ENCODE results near the gene SLC35F3. TPM values are rescaled to one million over a fixed set of nuclear protein-coding genes. Genes with fewer than 3 reads are reported as not detected.

Gene SLC35F3
- total RNA-seq, 1 experiment from 2014 or later = 6.9 TPM

GRCh38 chr1:233951804-233952203 is 47.3 kb downstream of the SLC35F3 start:
- in situ Hi-C loops (cut with HindIII; ENCODE audit: low pct_unique_long_range_greater_than_20kb, low sequenced_read_pairs) = no loop called here
- DNase-seq (ENCODE audit: low read depth) = no peak

DNA sequence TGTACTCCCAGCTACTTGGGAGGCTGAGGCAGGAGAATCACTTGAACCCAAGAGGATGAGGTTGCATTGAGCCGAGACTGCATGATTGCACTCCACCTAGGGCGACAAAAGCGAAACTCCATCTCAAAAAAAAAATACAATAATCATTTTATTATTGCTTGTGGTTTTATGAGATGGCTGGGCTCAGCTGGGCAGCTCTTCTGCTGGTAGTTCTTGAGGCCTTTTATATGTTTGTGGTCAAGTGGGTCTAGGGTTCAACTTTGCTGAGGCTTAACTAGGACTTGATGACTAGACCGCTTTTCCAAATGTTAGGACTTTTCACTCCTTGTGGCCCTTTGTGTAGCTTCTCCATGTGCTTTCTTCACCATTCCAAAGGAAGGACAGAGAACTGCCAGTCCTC is 53.2 kb downstream of the SLC35F3 start:
- in situ Hi-C loops (cut with HindIII; ENCODE audit: low pct_unique_long_range_greater_than_20kb, low sequenced_read_pairs) = no loop called here
- no peak for DNase-seq (ENCODE audit: low read depth)

DNA sequence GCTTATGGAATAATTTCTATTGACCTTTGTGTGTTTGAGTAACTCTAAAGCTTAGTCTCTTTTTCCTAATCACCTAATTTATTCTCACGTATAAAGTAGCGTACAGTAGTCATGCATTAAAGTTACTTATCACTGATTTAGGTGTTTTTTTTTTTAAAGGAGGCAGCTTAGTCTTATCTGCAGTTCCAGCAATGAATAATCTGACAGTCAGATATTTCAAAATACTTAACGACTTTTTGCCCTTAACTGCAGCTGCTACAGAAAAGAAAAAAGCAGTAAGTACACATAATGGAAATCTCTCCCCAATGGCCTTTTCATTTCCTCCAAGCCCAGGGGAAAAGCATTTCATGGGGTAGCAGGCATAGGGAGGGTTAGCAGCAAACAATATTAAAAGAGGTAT is 54.6 kb downstream of the SLC35F3 start:
- DNase-seq (ENCODE audit: low read depth) = no peak
- in situ Hi-C loops (cut with HindIII; ENCODE audit: low pct_unique_long_range_greater_than_20kb, low sequenced_read_pairs) = no loop called here

GRCh38 chr1:233959971-233960370 is 55.5 kb downstream of the SLC35F3 start:
- in situ Hi-C loops (cut with HindIII; ENCODE audit: low pct_unique_long_range_greater_than_20kb, low sequenced_read_pairs) = no loop called here
- DNase-seq (ENCODE audit: low read depth) = no peak

DNA sequence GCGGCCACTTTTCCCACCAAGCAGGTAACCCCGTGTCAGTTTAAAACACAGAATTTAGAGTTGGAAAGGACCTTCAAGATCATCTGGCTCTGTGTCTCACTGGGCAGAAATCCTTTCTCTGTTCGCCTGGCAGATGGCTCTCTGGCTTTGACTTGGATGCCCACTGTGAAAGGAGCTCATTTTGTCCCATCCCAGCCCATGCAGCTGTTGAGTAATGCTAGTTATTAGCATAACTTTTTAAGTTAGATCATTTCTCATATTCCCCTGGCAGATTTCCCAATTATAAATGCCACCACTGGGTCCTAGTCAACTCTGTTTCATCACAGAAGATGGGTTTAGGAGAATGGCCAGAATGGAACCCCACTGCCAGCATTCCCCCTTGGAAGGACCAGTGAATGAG is 55.9 kb downstream of the SLC35F3 start:
- in situ Hi-C loops (cut with HindIII; ENCODE audit: low pct_unique_long_range_greater_than_20kb, low sequenced_read_pairs) = no loop called here
- no peak for DNase-seq (ENCODE audit: low read depth)

DNA sequence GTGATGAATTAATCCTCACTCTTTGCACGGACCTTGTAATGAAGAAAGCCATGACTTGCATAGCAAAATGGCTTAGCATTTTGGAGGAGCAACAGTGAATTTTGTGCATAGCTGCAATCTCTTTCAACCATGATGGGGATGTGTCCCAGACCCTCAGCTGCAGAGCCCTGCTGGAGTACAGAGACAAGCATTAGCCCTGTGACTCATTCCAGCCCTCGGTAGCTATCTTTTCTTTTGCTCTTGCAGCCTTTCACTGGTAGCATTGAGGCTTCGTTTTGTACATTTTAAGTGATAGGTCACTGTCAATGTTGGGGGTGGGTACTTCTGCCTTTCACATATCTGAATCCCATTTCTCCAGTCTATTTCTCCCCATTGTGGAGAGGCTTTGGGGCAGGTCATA is 58.4 kb downstream of the SLC35F3 start:
- no peak for DNase-seq (ENCODE audit: low read depth)
- in situ Hi-C loops (cut with HindIII; ENCODE audit: low pct_unique_long_range_greater_than_20kb, low sequenced_read_pairs) = no loop called here

DNA sequence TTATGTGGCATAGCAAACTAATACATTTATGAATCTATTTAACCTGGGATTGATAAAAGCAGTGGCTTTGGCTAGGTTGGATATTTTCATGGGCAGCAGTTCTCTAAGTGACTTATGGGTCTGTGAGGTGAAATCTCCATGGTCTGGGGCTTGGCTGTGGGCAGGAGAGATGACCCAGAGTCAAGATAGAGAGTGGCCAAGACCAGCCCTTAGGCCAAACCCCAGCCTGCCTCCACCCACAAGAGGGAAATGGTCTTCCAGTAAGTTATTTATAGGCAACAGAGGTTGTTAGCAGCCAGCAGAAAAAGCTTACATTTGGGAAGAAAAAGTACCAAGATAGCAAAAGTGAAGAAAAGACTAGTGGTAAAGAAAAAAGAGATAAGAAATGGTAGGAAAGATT is 61.4 kb downstream of the SLC35F3 start:
- DNase-seq (ENCODE audit: low read depth) = no peak
- in situ Hi-C loops (cut with HindIII; ENCODE audit: low pct_unique_long_range_greater_than_20kb, low sequenced_read_pairs) = no loop called here

GRCh38 chr1:233971753-233972152 is 67.3 kb downstream of the SLC35F3 start:
- DNase-seq (ENCODE audit: low read depth) = no peak
- in situ Hi-C loops (cut with HindIII; ENCODE audit: low pct_unique_long_range_greater_than_20kb, low sequenced_read_pairs) = no loop called here

GRCh38 chr1:233972563-233972950 is 68.1 kb downstream of the SLC35F3 start:
- in situ Hi-C loops (cut with HindIII; ENCODE audit: low pct_unique_long_range_greater_than_20kb, low sequenced_read_pairs) = no loop called here
- DNase-seq (ENCODE audit: low read depth) = no peak

- DNase-seq (ENCODE audit: low read depth) = peak; percentile 55
- in situ Hi-C loops (cut with HindIII; ENCODE audit: low pct_unique_long_range_greater_than_20kb, low sequenced_read_pairs) = no loop called here
These were observed 68.6 kb downstream of the SLC35F3 start for GRCh38 chr1:233972951-233973635.

GRCh38 chr1:233975486-233975885 is 71.0 kb downstream of the SLC35F3 start:
- no peak for DNase-seq (ENCODE audit: low read depth)
- in situ Hi-C loops (cut with HindIII; ENCODE audit: low pct_unique_long_range_greater_than_20kb, low sequenced_read_pairs) = no loop called here

DNA sequence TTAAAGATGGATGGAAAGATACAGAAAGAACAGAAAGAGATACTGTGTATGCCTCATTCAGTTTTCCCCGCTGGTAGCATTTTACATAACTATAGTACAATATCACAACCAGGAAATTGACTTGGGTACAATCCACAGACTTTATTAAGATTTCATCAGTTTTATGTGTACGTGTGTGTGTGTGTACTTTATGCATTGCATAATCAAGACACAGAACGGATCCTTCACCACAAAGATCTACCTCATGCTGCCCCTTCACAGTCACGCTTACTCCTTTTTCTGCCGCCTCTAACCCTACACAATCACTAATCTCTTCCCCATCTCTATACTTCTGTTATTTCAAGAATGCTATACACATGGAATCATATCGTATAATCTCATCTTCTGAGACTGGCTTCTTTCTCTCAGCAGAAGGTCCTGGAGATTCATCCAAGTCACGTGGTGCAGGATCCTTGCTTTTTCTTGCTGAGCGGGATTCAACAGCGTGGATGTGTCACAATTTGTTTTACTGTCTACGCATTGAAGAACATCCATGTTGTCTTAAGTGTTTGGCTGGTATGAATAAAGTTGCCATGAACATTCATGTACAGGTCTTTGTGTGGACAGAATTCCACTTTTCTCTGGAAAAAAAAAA is 76.7 kb downstream of the SLC35F3 start:
- DNase-seq (ENCODE audit: low read depth) = no peak
- in situ Hi-C loops (cut with HindIII; ENCODE audit: low pct_unique_long_range_greater_than_20kb, low sequenced_read_pairs) = no loop called here

GRCh38 chr1:233982827-233983518 is 78.5 kb downstream of the SLC35F3 start:
- DNase-seq (ENCODE audit: low read depth) = no peak
- in situ Hi-C loops (cut with HindIII; ENCODE audit: low pct_unique_long_range_greater_than_20kb, low sequenced_read_pairs) = no loop called here

- no peak for DNase-seq (ENCODE audit: low read depth)
- in situ Hi-C loops (cut with HindIII; ENCODE audit: low pct_unique_long_range_greater_than_20kb, low sequenced_read_pairs) = no loop called here
These were observed 79.3 kb downstream of the SLC35F3 start for GRCh38 chr1:233983811-233984210.

DNA sequence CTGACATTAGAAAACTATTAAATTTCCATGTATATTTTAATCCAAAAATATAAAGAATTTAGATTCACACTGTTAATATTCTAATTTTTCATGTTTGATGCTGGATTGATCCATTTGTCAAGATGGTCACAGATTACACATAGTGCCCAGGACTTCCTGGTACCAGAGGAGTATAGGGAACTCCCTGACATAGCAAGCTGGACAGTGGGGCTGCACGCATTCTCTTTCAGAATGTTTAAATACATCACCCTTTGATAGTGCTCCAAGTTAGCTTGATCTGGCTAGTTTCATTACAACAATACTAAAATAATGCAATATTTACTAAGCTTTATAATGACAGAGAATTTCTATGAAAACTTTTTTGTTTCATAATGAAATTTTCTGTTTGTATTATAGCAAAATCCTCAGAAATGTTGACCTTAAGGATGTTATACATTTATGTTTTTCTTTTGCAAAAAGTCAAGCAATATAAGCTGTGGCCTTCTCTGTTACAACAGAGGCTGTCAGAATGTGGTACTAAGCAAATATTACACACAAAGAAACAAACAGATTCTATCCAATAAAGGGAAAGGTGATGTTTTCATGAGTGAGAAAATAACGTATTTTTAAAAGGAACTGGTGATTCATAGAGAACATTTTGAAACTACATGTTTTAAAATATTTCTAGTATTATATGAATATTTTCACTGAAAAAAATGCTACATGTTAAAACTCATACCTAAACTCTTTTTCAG is 84.7 kb downstream of the SLC35F3 start:
- in situ Hi-C loops (cut with HindIII; ENCODE audit: low pct_unique_long_range_greater_than_20kb, low sequenced_read_pairs) = no loop called here
- DNase-seq (ENCODE audit: low read depth) = no peak

- no peak for DNase-seq (ENCODE audit: low read depth)
- in situ Hi-C loops (cut with HindIII; ENCODE audit: low pct_unique_long_range_greater_than_20kb, low sequenced_read_pairs) = no loop called here
These were observed 86.0 kb downstream of the SLC35F3 start for GRCh38 chr1:233990486-233990885.

GRCh38 chr1:233993651-233994050 is 89.2 kb downstream of the SLC35F3 start:
- DNase-seq (ENCODE audit: low read depth) = peak; percentile 85
- in situ Hi-C loops (cut with HindIII; ENCODE audit: low pct_unique_long_range_greater_than_20kb, low sequenced_read_pairs) = no loop called here

DNA sequence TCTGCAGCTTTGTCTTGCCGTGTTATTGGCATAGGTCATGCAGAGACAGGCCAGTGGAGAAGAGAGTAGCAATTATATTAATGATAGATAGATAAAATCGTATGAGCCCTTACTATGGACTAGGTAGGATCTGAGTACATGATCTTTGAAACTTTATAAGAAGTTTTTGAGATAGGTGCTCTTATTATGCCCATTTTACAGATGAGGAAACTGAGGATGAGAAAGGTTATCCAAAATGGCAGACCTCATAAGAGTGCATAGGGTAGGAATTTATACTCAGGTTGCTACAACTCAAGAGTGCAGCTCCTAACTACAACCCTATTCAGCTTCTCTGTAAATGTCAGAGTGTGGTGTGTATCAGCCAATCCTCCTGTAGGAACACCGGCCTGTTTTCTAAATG is 89.6 kb downstream of the SLC35F3 start:
- in situ Hi-C loops (cut with HindIII; ENCODE audit: low pct_unique_long_range_greater_than_20kb, low sequenced_read_pairs) = no loop called here
- DNase-seq (ENCODE audit: low read depth) = no peak

- in situ Hi-C loops (cut with HindIII; ENCODE audit: low pct_unique_long_range_greater_than_20kb, low sequenced_read_pairs) = no loop called here
These were observed 94.0 kb downstream of the SLC35F3 start for GRCh38 chr1:233998456-233998855.

More at GRCh38 chr1:233998456-233998855, 94.0 kb downstream of the SLC35F3 start:
- DNase-seq (ENCODE audit: low read depth) = no peak
